Cardiac fibroblast (primary cell): ENCODE data around the gene C10orf71.

Experiments
- DNase-seq, 2 donors: peaks; one replicate each; pipeline versions ENCODE4 v3.0.0 to v3.0.0-alpha.2; 2010; ENCODE audit warnings: low read depth in 2 of 2
- H3K4me3 ChIP-seq, 2 donors: replicated peaks in 1 of 2; 1 replicate in 1 of 2; 2 replicates in 1 of 2; pipeline ENCODE4 v1.5.1; 2011; ENCODE audit warnings: low read depth in 2 of 2, low read length in 2 of 2, mild to moderate bottlenecking in 2 of 2, moderate library complexity in 1 of 2
- CTCF ChIP-seq: IDR thresholded peaks from one replicate; pipeline ENCODE4 v1.5.1; 2011; ENCODE audit warnings: low read depth, mild to moderate bottlenecking, low read length, inconsistent platforms

The C10orf71 gene

GRCh38 chr10:49353895-49354566, 55.1 kb downstream of the C10orf71 start:
- H3K4me3 ChIP-seq: no peak overlapping the region
- TF ChIP-seq CTCF: no peak
- DNase-seq: no peak

GRCh38 chr10:49354593-49354992, 55.6 kb downstream of the C10orf71 start:
- no peak for TF ChIP-seq CTCF
- no peak for DNase-seq
- no peak overlapping the region for H3K4me3 ChIP-seq

GRCh38 chr10:49355221-49355620, 56.3 kb downstream of the C10orf71 start:
- no peak overlapping the region for H3K4me3 ChIP-seq
- TF ChIP-seq CTCF: no peak
- no peak for DNase-seq

- H3K4me3 ChIP-seq: no peak overlapping the region
- no peak for TF ChIP-seq CTCF
- no peak for DNase-seq
These were observed 57.2 kb downstream of the C10orf71 start for GRCh38 chr10:49356181-49356580.

- DNase-seq: no peak
- H3K4me3 ChIP-seq: no peak overlapping the region
- no peak for TF ChIP-seq CTCF
These were observed 58.0 kb downstream of the C10orf71 start for GRCh38 chr10:49356944-49357343.

- H3K4me3 ChIP-seq: no peak overlapping the region
- TF ChIP-seq CTCF: no peak
- no peak for DNase-seq
These were observed 58.9 kb downstream of the C10orf71 start for GRCh38 chr10:49357910-49358309.
